HG02678 (cell line): ENCODE measurements around the gene CHD9.
"Not testable (repeated sequence)": the region's sequence is repeated elsewhere in the genome, so short reads cannot be mapped to it uniquely, and the experiment has no call there.

Source experiments
- ATAC-seq: cut with Tn5 transposase; IDR thresholded peaks from one replicate; pipeline ENCODE4 v1.9.1; 2021; ENCODE audit warnings: mild to moderate bottlenecking, moderate library complexity; ENCODE audit not compliant: unreplicated experiment

The CHD9 gene

DNA sequence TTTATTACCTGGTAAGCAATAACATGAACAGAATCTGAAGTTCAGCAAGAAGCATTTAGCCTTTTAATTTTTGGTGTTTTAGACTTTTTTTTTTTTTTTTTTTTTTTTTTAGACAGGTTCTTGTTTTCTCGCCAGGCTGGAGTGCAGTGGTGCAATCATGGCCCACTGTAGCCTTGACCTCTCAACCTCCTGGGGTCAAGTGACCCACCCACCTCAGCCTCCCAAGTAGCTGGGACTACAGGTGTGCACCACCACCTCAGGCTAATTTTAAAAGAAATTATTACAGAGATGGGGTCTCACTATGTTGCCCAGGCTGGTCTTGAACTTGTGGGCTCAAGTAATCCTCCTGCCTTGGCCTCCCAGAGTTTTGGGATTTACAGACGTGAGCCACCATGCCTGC, 206.5 kb downstream of the CHD9 start:
- no peak for ATAC-seq

DNA sequence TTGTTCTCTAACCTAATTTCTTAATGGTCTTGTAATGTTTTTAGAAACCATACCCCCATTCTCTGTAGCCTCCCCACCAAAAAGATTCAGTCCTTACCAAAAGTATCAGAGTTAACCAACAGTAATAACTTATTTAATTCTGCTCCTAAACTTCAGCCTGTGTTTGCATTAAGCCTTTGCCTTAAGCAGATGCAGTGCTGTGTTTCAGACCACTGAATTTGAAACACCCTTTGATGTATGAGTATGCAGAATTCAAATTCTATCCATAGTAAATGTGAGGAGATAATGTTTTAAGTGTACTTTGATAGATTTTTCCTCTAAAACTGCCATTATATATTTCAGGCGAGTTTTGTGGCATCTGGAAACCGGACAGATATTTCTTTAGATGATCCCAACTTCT, 207.9 kb downstream of the CHD9 start:
- ATAC-seq = no peak

DNA sequence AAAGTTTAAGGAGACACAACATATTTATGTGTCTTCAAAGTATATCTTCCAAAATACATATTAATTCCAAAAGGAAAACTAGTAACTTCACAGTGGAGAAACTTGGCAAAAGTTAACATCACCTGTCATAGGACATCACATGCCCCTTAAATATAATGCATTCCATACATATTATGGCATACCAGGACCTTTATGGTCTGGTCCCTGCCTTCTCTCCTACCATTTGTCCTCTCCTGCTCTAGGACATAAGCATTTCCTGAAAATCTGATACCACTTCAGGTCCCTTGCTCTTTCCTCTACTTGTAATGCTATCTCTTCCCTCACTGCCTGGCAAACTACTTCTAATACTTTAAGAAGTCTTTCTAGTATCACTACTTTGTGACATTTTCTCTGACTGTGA, 211.4 kb downstream of the CHD9 start:
- ATAC-seq = no peak

DNA sequence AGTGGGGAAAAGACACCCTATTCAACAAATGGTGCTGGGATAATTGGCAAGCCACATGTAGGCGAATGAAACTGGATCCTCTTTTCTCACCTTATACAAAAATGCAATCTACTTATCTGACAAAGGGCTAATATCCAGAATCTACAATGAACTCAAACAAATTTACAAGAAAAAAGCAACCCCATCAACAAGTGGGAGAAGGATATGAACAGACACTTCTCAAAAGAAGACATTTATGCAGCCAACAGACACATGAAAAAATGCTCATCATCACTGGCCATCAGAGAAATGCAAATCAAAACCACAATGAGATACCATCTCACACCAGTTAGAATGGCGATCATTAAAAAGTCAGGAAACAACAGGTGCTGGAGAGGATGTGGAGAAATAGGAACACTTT, 223.7 kb downstream of the CHD9 start:
- not testable (repeated sequence) for ATAC-seq

DNA sequence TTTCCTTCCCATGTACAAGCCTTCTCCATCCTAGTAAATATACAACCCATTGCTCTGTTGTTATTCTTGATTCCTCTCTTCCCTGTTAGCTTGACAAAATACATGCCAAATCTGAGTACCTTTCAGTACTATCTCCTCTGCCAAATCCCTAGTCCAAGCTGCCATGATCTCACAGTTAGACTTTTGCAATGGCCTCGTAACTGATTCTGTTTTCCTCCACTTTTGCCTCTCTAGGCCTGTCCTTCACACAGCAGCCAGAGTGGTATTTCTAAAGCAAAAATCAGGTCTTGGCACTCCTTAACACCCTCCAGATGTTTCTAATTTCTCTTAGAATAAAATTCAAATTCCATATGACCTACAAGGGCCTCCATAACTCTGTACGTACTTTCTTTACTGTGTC, 226.5 kb downstream of the CHD9 start:
- no peak for ATAC-seq

DNA sequence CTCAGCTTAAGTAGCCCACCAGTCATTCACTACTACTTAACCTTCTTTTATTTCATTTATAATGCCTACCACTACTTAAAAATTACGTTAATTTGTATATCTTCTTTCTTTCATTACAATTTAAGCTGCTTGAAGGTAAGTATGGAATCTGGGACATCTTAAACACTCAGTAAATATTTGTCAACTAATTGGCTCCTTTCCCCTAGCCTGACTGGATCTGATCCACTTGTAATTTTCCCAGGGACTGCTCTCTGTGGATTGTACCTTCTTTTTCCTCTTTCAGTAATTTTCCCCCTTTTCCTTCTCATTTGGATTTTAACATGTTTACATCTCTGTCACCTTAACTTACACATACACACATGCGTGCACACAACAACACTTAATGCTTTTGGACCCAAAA, 227.1 kb downstream of the CHD9 start:
- no peak for ATAC-seq

DNA sequence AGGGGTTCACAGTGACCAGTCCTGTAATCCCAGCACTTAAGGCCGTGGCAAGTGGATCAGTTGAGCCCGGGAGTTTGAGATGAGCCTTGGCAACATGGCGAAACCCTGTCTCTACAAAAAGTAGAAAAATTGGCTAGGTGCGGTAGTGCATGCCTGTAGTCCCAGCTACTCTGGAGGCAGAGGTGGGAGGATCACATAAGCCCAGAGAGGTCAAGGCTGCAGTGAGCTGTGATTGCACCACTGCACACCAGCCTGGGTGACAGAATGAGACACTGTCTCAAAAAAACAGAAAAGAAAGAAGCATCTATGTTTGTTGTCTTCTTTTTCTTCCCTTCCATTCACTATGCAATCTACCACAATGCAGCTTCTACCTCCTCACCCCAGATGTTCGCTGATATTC, 227.5 kb downstream of the CHD9 start:
- no peak for ATAC-seq

DNA sequence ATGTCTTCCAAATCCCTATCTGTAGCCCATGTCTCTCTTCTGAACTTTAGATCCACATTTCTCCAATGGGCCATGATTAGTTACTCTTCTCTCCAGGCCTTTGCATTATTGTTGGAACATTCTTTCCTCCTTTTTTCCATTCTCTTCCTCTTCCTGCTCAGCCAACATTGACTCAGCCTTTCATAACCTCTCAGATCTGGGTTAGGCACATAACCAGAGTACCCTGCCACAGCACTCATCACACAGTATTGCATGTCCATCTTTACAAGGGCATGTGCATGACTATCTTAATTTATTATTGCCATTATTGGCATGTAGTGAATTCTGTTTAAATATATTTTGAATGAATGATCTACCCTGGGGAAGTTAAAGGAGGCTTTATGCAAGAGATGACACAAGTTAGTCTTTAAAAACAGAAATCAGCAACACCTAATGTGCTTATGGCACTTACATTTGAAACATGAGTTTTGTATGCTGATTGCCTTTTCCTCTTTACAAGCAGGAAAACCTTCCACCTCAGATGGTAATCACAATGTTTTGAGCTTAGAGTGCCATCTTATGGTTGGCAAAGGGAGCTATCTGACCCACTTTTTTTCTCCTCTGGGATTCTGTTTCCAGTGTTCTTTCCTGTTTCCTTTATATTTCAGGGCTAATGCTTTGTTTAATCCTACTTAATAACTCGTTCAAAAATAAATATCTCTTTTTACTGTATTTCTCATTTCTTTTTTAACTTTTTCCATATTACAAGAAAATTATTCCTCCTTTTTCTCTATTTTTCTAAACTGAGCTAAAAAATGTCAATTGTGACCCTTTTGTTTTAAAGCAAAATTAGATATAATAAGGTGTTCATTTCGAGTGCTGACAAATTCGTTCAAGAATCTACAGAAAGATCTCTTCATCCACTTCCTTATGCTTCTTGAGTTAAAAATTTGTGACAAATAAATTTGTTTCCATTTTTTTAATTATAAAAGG, 228.5 kb downstream of the CHD9 start:
- ATAC-seq = no peak

DNA sequence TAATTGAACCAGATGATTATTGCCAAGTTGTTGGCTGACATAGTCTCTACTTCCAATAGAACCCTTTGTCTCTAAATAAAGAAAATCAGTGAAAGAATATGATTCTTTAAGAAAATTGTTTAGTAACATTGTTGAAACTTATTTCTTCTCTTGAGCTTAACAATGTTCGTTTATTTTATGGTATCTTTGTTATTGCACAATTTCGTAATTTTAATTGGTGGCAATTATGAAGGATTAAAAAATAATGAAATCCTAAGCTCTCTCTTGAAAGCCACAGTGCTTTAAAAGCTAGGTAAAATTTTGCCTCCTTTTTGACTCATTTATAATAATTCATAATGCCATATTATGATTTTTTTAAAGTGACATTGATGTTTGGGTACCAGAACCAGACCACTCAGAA, 230.4 kb downstream of the CHD9 start:
- no peak for ATAC-seq

DNA sequence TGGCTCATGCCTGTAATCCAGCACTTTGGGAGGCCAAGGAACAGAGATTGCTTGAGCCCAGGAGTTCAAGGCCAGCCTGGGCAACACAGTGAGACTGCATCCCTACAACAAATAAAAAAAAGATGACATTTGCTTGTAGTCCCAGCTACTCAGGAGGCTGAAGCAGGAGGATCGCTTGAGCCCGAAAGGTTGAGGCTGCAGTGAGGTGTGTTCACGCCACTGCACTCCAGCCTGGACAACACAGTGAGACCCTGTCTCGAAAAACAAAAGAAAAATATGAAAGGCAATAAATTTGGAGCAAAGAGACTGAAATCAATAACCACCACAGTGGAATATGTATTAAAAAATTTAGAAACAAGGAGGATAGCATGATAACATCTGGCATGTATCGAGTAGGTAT, 235.7 kb downstream of the CHD9 start:
- ATAC-seq = no peak

DNA sequence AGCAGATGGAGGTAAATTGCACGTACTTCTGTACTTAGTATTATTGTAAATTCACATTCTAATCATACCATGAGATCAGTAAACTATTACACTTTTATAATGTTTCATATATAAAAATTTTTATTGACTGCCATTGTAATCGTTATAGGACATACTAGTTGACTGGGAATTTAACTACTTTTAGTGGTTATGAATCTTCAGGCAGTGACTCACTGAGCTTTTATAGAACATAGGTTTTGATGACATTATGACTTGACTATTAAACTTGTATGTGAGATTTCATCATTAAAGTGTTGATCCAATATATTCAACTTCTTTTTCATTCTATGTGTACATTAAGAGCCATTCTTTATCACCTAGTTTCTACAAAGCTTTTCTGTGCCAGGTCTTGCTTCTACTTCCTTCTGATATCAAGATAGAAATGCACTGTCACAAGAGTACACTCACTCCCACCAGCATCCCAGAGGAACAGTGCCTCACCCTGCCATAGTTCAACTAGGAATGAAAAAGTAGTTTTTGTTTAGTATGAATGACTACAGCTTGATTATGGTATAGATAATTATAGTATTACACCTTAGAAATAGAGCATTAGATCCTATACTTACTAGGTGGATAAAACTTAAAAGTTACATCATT, 237.1 kb downstream of the CHD9 start:
- ATAC-seq = no peak

DNA sequence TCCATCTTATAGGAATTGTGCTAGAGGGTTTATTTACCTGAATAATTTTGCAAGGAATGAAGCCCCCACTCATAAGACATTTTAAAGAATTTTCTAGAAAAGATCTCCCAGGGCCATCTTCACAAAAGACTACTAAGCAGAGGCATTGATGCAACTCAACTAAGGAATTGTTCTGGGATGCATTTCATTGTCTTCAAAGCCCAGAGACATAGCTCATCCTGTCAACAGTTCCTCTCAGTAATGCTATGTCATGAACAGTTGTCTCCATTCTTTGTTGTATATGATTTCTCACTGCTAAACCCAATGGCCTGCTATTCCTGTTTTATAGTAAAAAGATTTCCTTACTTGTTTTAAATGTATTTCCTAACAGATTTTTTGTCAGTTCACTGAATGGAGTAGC, 242.7 kb downstream of the CHD9 start:
- ATAC-seq = no peak

DNA sequence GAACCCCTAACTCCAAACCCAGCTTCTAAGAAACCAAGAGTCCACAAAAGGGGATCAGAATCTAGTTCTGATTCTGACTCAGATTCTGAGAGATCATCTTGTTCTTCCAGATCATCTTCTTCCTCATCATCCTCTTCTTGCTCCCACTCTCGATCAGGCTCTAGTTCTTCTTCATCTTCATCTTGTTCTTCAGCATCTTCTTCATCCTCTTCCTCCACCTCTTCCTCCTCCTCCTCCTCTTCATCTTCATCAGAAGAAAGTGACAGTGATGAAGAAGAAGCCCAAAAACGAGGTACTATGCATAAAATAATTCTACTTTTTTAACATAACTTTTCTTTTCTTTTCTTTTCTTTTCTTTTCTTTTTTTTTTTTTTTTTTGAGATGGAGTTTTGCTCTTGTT, 249.5 kb downstream of the CHD9 start:
- ATAC-seq = no peak

DNA sequence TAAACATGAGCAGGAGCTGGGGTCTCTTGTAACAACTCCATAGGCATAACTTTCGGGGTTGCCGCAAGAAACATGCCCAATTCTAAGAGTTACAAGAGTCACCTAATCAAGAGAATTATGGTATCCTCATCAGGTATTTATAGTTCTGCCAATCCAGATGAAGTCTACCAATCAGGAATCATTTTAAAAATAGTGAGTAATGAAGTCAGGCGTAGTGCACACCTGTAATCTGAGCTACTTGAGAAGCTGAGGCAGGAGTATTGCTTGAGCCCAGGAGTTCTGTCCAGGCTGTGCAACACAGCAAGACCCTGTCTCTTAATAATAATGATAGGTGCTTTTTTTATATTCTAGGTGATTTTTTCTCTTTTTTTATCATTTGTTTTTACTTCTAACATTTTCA, 251.0 kb downstream of the CHD9 start:
- no peak for ATAC-seq

DNA sequence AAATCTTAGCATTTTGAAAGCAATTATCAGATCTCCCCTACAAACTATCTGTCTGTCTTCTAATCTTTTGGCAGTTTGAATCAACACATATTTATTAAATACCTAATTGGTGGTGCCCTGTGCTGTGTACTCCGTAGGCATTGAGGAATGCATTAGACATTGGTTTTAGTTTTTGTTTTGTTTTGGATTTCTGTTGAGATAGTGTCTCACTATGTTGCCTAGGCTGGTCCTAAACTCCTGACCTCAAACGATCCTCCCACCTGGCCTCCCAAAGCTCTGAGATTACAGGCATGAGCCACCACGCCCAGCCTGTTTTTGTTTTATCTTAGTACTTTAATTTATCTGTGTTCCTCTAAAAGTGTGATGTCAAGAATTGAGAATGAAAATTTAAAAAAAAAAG, 254.7 kb downstream of the CHD9 start:
- no peak for ATAC-seq

DNA sequence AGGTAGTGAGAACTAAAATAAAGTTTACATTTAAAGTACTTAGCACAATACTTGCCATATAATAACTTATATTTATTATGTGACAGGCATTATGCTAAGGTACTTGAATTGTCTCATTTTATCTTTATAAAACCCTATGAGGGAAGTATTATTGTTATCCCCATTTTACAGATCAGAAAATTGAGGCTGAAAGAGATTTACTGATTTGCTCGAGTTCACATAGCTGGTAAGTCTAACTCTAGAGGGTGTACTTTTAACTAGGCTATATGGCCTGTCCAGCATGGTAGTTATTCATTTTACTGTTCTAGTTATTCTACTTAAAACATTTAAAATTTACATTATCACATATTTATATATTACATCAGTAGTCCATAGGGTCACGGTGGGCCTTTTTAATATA, 266.2 kb downstream of the CHD9 start:
- no peak for ATAC-seq

DNA sequence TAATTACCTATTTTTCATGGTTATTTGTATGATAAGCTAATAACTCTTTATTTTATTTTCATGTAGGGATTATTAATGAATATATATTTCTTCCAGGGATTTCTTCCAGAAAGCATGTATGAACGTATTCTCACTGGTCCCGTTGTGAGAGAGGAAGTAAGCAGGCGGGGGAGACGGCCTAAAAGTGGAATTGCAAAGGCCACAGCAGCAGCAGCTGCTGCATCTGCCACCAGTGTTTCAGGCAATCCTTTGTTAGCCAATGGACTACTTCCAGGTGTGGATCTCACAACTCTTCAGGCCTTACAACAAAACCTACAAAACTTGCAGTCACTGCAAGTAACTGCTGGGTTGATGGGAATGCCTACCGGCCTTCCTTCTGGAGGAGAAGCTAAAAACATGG, 269.1 kb downstream of the CHD9 start:
- no peak for ATAC-seq

DNA sequence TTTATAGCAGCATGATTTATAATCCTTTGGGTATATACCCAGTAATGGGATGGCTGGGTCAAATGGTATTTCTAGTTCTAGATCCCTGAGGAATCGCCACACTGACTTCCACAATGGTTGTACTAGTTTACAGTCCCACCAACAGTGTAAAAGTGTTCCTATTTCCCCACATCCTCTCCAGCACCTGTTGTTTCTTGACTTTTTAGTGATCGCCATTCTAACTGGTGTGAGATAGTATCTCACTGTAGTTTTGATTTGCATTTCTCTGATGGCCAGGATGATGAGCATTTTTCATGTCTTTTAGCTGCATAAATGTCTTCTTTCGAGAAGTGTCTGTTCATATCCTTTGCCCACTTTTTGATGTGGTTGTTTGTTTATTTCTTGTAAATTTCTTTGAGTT, 276.2 kb downstream of the CHD9 start:
- ATAC-seq = not testable (repeated sequence)

DNA sequence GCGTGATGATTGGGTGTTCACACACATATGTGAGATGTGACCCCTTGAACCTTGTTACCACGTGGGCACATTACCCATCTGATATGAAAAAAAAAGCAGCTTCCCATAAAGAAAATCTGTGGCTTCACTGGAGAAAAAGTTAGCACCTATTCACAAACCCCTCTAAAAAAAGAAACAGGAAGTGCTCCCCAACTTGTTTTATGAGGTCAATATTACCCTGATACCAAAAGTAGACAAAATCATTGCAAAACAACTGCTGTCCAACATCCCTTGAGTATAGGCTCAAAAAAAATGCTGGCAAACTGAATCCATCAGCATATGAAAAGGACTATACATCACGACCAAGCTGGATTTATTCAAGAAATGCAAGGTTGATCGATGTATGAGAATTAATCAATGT, 279.8 kb downstream of the CHD9 start:
- no peak for ATAC-seq

DNA sequence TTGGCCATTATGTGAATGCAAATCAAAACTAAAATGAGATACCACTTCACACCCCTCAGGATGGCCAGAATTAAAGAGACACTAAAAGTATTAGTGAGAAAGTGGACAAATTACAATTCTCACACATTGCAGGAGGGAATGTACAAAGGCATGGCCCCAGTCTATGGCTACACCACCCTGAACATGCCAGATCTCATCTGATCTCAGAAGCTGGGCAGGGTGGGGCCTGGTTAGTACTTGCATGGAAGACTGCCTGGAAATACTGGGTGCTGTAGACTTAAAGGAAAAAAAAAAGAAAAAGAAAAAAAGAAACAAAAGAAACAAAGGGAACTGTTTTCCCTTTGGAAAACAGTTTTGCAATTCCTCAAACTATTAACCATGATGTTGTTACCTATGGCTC, 282.5 kb downstream of the CHD9 start:
- no peak for ATAC-seq

DNA sequence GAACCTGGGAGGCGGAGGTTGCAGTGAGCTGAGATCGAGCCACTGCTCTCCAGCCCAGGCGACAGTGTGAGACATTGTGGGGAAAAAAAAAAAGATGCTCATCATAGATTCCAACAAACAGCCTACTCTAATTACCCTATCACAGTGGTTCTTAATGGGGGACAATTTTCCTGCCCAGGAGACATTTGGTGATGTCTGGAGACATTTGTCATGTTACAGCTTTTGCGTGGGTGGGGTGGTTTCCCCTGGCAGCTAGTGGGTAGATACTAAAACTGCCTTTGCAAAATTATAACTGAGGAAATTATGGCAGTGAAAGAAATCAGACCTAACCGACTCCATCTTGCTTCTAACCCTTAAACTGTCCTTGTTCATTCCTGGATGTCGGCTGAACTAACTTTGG, 287.0 kb downstream of the CHD9 start:
- ATAC-seq = no peak

DNA sequence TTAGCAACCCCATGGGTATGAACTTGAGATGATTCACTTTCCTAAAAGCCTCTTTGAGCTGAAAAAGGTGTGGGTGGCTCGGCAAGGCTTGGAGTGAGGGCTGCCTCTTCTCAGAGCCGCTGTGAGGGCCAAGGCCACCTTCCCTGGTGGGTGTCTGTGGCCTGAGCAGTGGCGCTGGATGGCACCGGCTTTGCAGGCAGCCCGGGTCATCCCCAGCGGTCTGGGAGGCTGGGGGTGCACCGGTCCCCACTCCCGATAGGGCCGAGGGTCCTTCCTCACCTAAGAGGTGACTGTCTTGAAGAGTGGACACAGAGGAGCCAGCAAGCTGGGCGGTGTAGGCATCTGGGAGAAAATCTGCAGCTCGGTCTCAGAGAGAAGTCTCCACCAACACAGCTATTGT, 300.3 kb downstream of the CHD9 start:
- ATAC-seq = no peak
